DND-41 (cell line): ENCODE data around the gene SLC25A13.

Experiments used
- ATAC-seq: fragments of 200-7000 bp; cut with Tn5 transposase; 3 replicates; pipeline ENCODE4 v1.9.1; 2021; ENCODE audit warnings: low read depth; ENCODE audit not compliant: insufficient read depth
- DNase-seq: peaks from one replicate; pipeline ENCODE4 v3.0.0-alpha.2; 2020
- H2AFZ ChIP-seq: 2 replicates; pipeline ENCODE4 v1.6.0; 2012; ENCODE audit warnings: low read depth, low read length
- H3K27ac ChIP-seq: 2 replicates; pipeline ENCODE4 v1.5.1; 2012; ENCODE audit warnings: low read length, inconsistent platforms
- H3K27me3 ChIP-seq: fragments of 200-600 bp; sonication (generic); 2 replicates; pipeline ENCODE4 v1.6.0; 2012; ENCODE audit warnings: low read length, mild to moderate bottlenecking, inconsistent platforms; ENCODE audit not compliant: insufficient read depth, poor library complexity
- H3K36me3 ChIP-seq: 2 replicates; pipeline ENCODE4 v1.5.1; 2012; ENCODE audit warnings: low read length, inconsistent platforms; ENCODE audit not compliant: insufficient read depth
- H3K4me1 ChIP-seq: 2 replicates; pipeline ENCODE4 v1.5.1; 2012; ENCODE audit warnings: mild to moderate bottlenecking, low read length; ENCODE audit not compliant: insufficient read depth
- H3K4me2 ChIP-seq: 2 replicates; pipeline ENCODE4 v1.6.0; 2012; ENCODE audit warnings: mild to moderate bottlenecking, moderate library complexity, low read length, inconsistent platforms; ENCODE audit not compliant: insufficient read depth
- H3K4me3 ChIP-seq, 2 experiments: fragments of 200-600 bp in 1 of 2; shearing (Covaris generic) in 1 of 2; 2 replicates each; pipeline ENCODE4 v1.5.1; 2012 to 2016; ENCODE audit warnings: inconsistent platforms in 2 of 2, low read length in 2 of 2, mild to moderate bottlenecking in 2 of 2, low read depth in 1 of 2, moderate library complexity in 1 of 2
- H3K79me2 ChIP-seq: 2 replicates; pipeline ENCODE4 v1.6.0; 2012; ENCODE audit warnings: low read length, inconsistent platforms; ENCODE audit not compliant: insufficient read depth
- H3K9ac ChIP-seq: 2 replicates; pipeline ENCODE4 v1.6.0; 2012; ENCODE audit warnings: low read depth, mild to moderate bottlenecking, inconsistent platforms, low read length, moderate library complexity
- H3K9me3 ChIP-seq: 2 replicates; pipeline ENCODE4 v1.5.1; 2012; ENCODE audit warnings: low read length, moderate library complexity, mild to moderate bottlenecking, inconsistent platforms; ENCODE audit not compliant: insufficient read depth, severe bottlenecking
- H4K20me1 ChIP-seq: 2 replicates; pipeline ENCODE4 v1.6.0; 2012; ENCODE audit warnings: low read length; ENCODE audit not compliant: insufficient read depth
- EZH2 ChIP-seq: IDR thresholded peaks from 3 replicates; pipeline ENCODE4 v1.6.1; 2012; ENCODE audit warnings: borderline replicate concordance, low read depth, mild to moderate bottlenecking, moderate library complexity, low read length, inconsistent platforms; ENCODE audit not compliant: severe bottlenecking
- TF ChIP-seq, protein P1 (sequence below): IDR thresholded peaks from 2 replicates; pipeline ENCODE4 v1.5.1; 2012; ENCODE audit warnings: borderline replicate concordance, low read length, moderate library complexity, mild to moderate bottlenecking; ENCODE audit not compliant: poor library complexity, severe bottlenecking; ENCODE audit errors: extremely low read depth

The SLC25A13 gene

DNA sequence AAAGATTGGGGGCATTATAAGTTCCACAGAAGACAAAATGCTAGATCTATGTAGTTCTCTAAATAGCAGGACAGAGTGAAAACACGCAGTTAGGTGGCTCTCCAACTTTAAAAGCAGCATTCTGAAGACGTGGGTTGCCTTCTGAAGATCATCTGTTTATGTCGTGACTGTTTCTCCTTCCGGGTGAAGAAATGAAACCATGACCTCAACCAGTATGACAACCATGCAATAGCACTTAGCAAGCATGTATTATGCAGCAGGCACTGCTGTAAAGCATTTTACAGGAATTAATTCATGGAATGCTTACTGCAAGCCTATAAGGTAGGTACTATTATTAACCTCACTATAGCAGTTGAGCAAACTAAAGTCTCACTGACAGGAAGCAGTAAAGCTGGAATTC lies 125.2 kb downstream of the SLC25A13 start:
- no peaks in the 10 kb centered on the region for H3K9me3 ChIP-seq
- H3K79me2 ChIP-seq, result no peaks in the 10 kb centered on the region
- no peaks in the 10 kb centered on the region for H3K27me3 ChIP-seq
- TF ChIP-seq, protein P1, sequence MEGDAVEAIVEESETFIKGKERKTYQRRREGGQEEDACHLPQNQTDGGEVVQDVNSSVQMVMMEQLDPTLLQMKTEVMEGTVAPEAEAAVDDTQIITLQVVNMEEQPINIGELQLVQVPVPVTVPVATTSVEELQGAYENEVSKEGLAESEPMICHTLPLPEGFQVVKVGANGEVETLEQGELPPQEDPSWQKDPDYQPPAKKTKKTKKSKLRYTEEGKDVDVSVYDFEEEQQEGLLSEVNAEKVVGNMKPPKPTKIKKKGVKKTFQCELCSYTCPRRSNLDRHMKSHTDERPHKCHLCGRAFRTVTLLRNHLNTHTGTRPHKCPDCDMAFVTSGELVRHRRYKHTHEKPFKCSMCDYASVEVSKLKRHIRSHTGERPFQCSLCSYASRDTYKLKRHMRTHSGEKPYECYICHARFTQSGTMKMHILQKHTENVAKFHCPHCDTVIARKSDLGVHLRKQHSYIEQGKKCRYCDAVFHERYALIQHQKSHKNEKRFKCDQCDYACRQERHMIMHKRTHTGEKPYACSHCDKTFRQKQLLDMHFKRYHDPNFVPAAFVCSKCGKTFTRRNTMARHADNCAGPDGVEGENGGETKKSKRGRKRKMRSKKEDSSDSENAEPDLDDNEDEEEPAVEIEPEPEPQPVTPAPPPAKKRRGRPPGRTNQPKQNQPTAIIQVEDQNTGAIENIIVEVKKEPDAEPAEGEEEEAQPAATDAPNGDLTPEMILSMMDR, result no peak
- no peak for TF ChIP-seq EZH2
- no peak overlapping the region for H3K4me3 ChIP-seq
- ATAC-seq (no peak), DNase-seq (no peak)
- H4K20me1 ChIP-seq, result no peaks in the 10 kb centered on the region
- H3K9ac ChIP-seq, result no peak overlapping the region
- H3K4me2 ChIP-seq, result no peak overlapping the region
- H2AFZ ChIP-seq, result no peak overlapping the region
- H3K4me1 ChIP-seq, result no peaks in the 10 kb centered on the region
- H3K27ac ChIP-seq, result no peak overlapping the region
- no peaks in the 10 kb centered on the region for H3K36me3 ChIP-seq

DNA sequence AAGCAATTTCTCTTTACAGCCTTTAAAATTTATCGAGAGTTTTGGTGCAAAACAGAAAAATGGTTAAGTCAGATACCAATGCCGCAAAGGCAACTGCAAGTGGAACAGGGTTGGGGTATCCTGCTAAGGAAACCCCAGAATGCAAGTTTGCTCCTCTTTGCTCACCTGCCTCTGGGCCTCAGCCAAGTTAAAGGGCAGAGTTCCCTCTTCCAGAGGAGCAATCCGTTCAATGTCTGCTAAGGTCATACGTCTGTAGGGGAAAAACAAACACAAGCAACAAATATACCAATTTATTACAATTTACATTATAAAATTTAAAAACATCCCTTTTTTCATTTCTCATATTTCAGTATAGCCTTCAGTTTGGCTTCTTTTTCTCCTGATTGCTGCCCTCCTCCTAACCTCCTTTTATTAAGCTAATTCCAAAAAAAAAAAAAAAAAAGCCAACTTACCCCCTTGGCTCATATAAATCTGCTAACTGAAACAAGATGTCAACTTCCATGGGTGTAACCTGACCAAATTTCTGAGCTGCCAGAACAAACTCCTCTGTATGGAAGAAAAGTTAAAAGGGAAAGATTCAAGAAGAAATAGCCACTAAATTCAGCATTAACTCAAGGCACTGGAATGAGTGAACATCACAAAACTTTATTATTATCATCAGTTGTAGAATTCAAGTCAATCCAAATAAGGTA lies 132.6 kb downstream of the SLC25A13 start:
- H3K9me3 ChIP-seq, result no peaks in the 10 kb centered on the region
- no peaks in the 10 kb centered on the region for H4K20me1 ChIP-seq
- ATAC-seq (no peak), DNase-seq (no peak)
- no peaks in the 10 kb centered on the region for H3K36me3 ChIP-seq
- H3K79me2 ChIP-seq, result no peaks in the 10 kb centered on the region
- H2AFZ ChIP-seq, result no peak overlapping the region
- H3K4me2 ChIP-seq, result no peak overlapping the region
- no peak overlapping the region for H3K9ac ChIP-seq
- H3K4me3 ChIP-seq, result no peak overlapping the region
- TF ChIP-seq EZH2, result no peak
- TF ChIP-seq, protein P1, result no peak
- no peaks in the 10 kb centered on the region for H3K27me3 ChIP-seq
- H3K27ac ChIP-seq, result no peak overlapping the region
- no peaks in the 10 kb centered on the region for H3K4me1 ChIP-seq

DNA sequence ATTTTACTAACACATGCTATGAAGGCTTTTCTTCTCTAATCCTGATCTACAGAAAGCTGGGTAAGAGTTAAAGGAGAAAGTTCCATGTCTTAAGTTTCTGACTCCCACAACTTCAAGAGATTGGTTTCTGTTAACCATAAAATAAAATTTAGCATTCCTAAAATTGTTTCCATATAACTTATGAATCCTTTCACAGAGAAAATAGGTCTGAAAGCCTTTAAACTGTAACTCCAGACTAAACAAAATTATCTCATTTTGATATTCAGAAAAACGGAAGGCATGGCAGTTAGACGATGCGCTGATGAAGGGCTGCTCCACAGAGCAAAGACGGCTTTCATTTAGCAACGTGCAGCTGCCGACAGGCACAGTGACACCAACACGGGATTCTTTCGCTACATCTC lies 133.3 kb downstream of the SLC25A13 start:
- Histone ChIP-seq H3K36me3 (no peaks in the 10 kb centered on the region), H3K4me3 (no peak overlapping the region), H3K9ac (no peak overlapping the region), H3K27ac (no peak overlapping the region), H4K20me1 (no peaks in the 10 kb centered on the region), H3K27me3 (no peaks in the 10 kb centered on the region), H3K4me1 (no peaks in the 10 kb centered on the region), H3K9me3 (no peaks in the 10 kb centered on the region), H3K79me2 (no peaks in the 10 kb centered on the region), H3K4me2 (no peak overlapping the region), H2AFZ (no peak overlapping the region)
- TF ChIP-seq, protein P1, result no peak
- no peak for TF ChIP-seq EZH2
- no peak for DNase-seq
- no peak for ATAC-seq
